Activated CD4-positive, alpha-beta memory T cell treated with anti-CD3 and anti-CD28 coated beads for 36 hours (primary cell): ENCODE results near the gene SRSF10. TPM values are rescaled to one million over a fixed set of nuclear protein-coding genes. Genes with fewer than 3 reads are reported as not detected.

Experiments used
- CTCF ChIA-PET: fragments of 350-600 bp; sonication (Branson Sonifier 250); formaldehyde crosslinking; loops from one replicate; lab custom pipeline; 2021; ENCODE audit warnings: antibody characterized with exemption, inconsistent platforms; lab: Charles Lee
- POLR2A ChIA-PET: fragments of 350-600 bp; sonication (Branson Sonifier 250); formaldehyde crosslinking; loops from one replicate; lab custom pipeline; 2021; ENCODE audit warnings: antibody characterized with exemption; lab: Charles Lee
- DNase-seq: peaks from one replicate; pipeline ENCODE4 v3.0.0-alpha.2; 2020
- H3K27ac Mint-ChIP-seq: one replicate; pipeline ENCODE4 v1.8.0; 2021; ENCODE audit warnings: mixed read lengths
- H3K27me3 Mint-ChIP-seq: one replicate; pipeline ENCODE4 v1.8.0; 2021; ENCODE audit warnings: mixed read lengths
- H3K36me3 Mint-ChIP-seq: one replicate; pipeline ENCODE4 v1.8.0; 2021; ENCODE audit warnings: mixed read lengths
- H3K4me1 Mint-ChIP-seq: one replicate; pipeline ENCODE4 v1.8.0; 2021; ENCODE audit warnings: low read depth, mixed read lengths
- H3K4me3 Mint-ChIP-seq: one replicate; pipeline ENCODE4 v1.8.0; 2021; ENCODE audit warnings: mild to moderate bottlenecking, mixed read lengths
- H3K9me3 Mint-ChIP-seq: one replicate; pipeline ENCODE4 v1.8.0; 2021; ENCODE audit warnings: mixed read lengths
- intact Hi-C: fragments of 100-400 bp; cut with micrococcal nuclease; formaldehyde crosslinking; loops from one replicate; pipeline ENCODE4 v1.15.1; 2023
- microRNA-seq: library from miRNA; unstranded; fragments of <30 nt; microRNA quantifications from one replicate; pipeline ENCODE4 v1.2.0, GENCODE V29; 2022; ENCODE audit warnings: borderline number of aligned reads, borderline microRNAs expressed, borderline replicate concordance
- total RNA-seq, 2 experiments: library from RNA; stranded (reverse); gene quantifications; one replicate each; pipeline ENCODE4 v1.2.3, GENCODE V29; 2021

SRSF10 gene
- total RNA-seq, 2 experiments from 2014 or later, result 175 to 184 TPM

- Mint-ChIP-seq H3K27me3 (no peaks in the 10 kb centered on the region), H3K4me1 (no peaks in the 10 kb centered on the region), H3K27ac (no peak overlapping the region), H3K4me3 (no peak overlapping the region), H3K9me3 (no peaks in the 10 kb centered on the region), H3K36me3 (no peaks in the 10 kb centered on the region)
- intact Hi-C loops, result no loop called here
- no peak for DNase-seq
- ChIA-PET POLR2A (no interaction called here), CTCF (no interaction called here)
Measured at GRCh38 chr1:23922321-23922943, 57.7 kb downstream of the SRSF10 start.

- no peaks in the 10 kb centered on the region for H3K9me3 Mint-ChIP-seq
- H3K4me1 Mint-ChIP-seq, result peaks cover 11% of the 10 kb centered on the region
- no peaks in the 10 kb centered on the region for H3K36me3 Mint-ChIP-seq
- intact Hi-C loops, result loop anchor here (2.0 kb wide), 1 partner anchor 106 kb away; no protein-coding TSS in a partner anchor
- H3K4me3 Mint-ChIP-seq, result no peak overlapping the region
- CTCF ChIA-PET, result interaction anchor here (0.6 to 3.0 kb wide), 15 partner anchors 8 to 145 kb away, joined by 3 to 58 read pairs (median 4); partner anchors contain the start of gene GALE
- H3K27ac Mint-ChIP-seq, result no peak overlapping the region
- peak; percentile 69 for DNase-seq
- POLR2A ChIA-PET, result no interaction called here
- H3K27me3 Mint-ChIP-seq, result no peaks in the 10 kb centered on the region
Measured at GRCh38 chr1:23916209-23917131, 63.7 kb downstream of the SRSF10 start.

- ChIA-PET POLR2A (no interaction called here), CTCF (interaction anchor here (2.9 to 3.0 kb wide), 2 partner anchors 105 to 144 kb away, joined by 42 to 58 read pairs; no protein-coding TSS in a partner anchor)
Measured at GRCh38 chr1:23915466-23915865, 64.7 kb downstream of the SRSF10 start.

GRCh38 chr1:23914921-23915320 lies 65.2 kb downstream of the SRSF10 start:
- no peak overlapping the region for H3K27ac Mint-ChIP-seq
- H3K9me3 Mint-ChIP-seq, result no peaks in the 10 kb centered on the region
- H3K4me3 Mint-ChIP-seq, result no peak overlapping the region
- H3K27me3 Mint-ChIP-seq, result no peaks in the 10 kb centered on the region
- ChIA-PET CTCF (interaction anchor here (2.9 to 3.0 kb wide), 2 partner anchors 105 to 144 kb away, joined by 42 to 58 read pairs; no protein-coding TSS in a partner anchor), POLR2A (no interaction called here)
- intact Hi-C loops, result loop anchor here (5.0 kb wide), 1 partner anchor 48 kb away; the partner anchor contains the start of gene FUCA1
- peaks cover 20% of the 10 kb centered on the region for H3K4me1 Mint-ChIP-seq
- H3K36me3 Mint-ChIP-seq, result no peaks in the 10 kb centered on the region
- no peak for DNase-seq

More at GRCh38 chr1:23915466-23915865, 64.7 kb downstream of the SRSF10 start:
- no peak for DNase-seq
- Mint-ChIP-seq H3K9me3 (no peaks in the 10 kb centered on the region), H3K4me1 (peaks cover 17% of the 10 kb centered on the region), H3K36me3 (no peaks in the 10 kb centered on the region), H3K4me3 (no peak overlapping the region), H3K27ac (no peak overlapping the region), H3K27me3 (no peaks in the 10 kb centered on the region)
- intact Hi-C loops, result no loop called here

Small RNAs within 50 kb of the gene (microRNA-seq; reads per million reads assigned to microRNA genes)
- not detected for gene MIR378F

Other genes with a start within 250 kb of the SRSF10 start
- 10 to 100 TPM; 28.1 to 30.4 TPM for gene ELOA, start 236.9 kb downstream of the SRSF10 start, total RNA-seq
- gene PITHD1, start 201.9 kb downstream of the SRSF10 start, total RNA-seq, result 10 to 100 TPM; 67.2 to 69.0 TPM
- gene LYPLA2, start 189.2 kb downstream of the SRSF10 start, total RNA-seq, result 10 to 100 TPM; 70.5 to 71.1 TPM
- 10 to 100 TPM; 49.4 to 54.9 TPM for gene GALE, start 179.6 kb downstream of the SRSF10 start, total RNA-seq
- gene HMGCL, start 154.9 kb downstream of the SRSF10 start, total RNA-seq, result 10 to 100 TPM; 34.2 to 35.3 TPM
- gene FUCA1, start 112.0 kb downstream of the SRSF10 start, total RNA-seq, result 1 to 10 TPM; 5.3 to 5.4 TPM
- gene CNR2, start 67.0 kb downstream of the SRSF10 start, total RNA-seq, result not detected
- gene PNRC2, start 20.5 kb downstream of the SRSF10 start, total RNA-seq, result 100 to 1,000 TPM; 116 to 120 TPM
- not detected for gene MYOM3, start 131.8 kb upstream of the SRSF10 start, total RNA-seq
- not detected for gene IL22RA1, start 162.8 kb upstream of the SRSF10 start, total RNA-seq
- gene IFNLR1, start 207.0 kb upstream of the SRSF10 start, total RNA-seq, result 1 to 10 TPM; 6.2 to 10.0 TPM